Parathyroid adenoma (tissue), 2 donors: ENCODE results near the gene NAV3.

Experiments used
- H2AFZ ChIP-seq: fragments of 300-600 bp; sonication (generic); one replicate; pipeline ENCODE4 v1.7.0; 2017; ENCODE audit warnings: antibody characterized with exemption, mild to moderate bottlenecking
- H3K27ac ChIP-seq: fragments of 300-600 bp; sonication (generic); one replicate; pipeline ENCODE4 v1.7.0; 2017
- H3K27me3 ChIP-seq: fragments of 300-600 bp; sonication (generic); one replicate; pipeline ENCODE4 v1.7.0; 2017; ENCODE audit warnings: low read length; ENCODE audit not compliant: control insufficient read depth, insufficient read depth
- H3K36me3 ChIP-seq: fragments of 300-600 bp; sonication (generic); one replicate; pipeline ENCODE4 v1.7.0; 2017; ENCODE audit warnings: low read length; ENCODE audit not compliant: control insufficient read depth, insufficient read depth
- H3K4me1 ChIP-seq: fragments of 300-600 bp; sonication (generic); one replicate; pipeline ENCODE4 v1.7.0; 2017; ENCODE audit warnings: control low read depth
- H3K4me2 ChIP-seq: fragments of 300-600 bp; sonication (generic); one replicate; pipeline ENCODE4 v1.7.0; 2017; ENCODE audit warnings: low read length
- H3K4me3 ChIP-seq: fragments of 300-600 bp; sonication (generic); one replicate; pipeline ENCODE4 v1.7.0; 2017; ENCODE audit warnings: low read depth, low read length
- H3K79me2 ChIP-seq: fragments of 300-600 bp; sonication (generic); one replicate; pipeline ENCODE4 v1.7.0; 2017; ENCODE audit warnings: control low read depth
- H3K9ac ChIP-seq: fragments of 300-600 bp; sonication (generic); one replicate; pipeline ENCODE4 v1.7.0; 2017; ENCODE audit warnings: mild to moderate bottlenecking
- H3K9me3 ChIP-seq: fragments of 300-600 bp; sonication (generic); one replicate; pipeline ENCODE4 v1.7.0; 2017; ENCODE audit warnings: low read length; ENCODE audit not compliant: control insufficient read depth
- TF ChIP-seq, protein P1 (sequence below): fragments of 300-600 bp; sonication (generic); IDR thresholded peaks from one replicate; pipeline ENCODE4 v1.7.0; 2017; ENCODE audit warnings: antibody characterized with exemption, mild to moderate bottlenecking
- donor health status: primary hyperparathyroidism.

The NAV3 gene

DNA sequence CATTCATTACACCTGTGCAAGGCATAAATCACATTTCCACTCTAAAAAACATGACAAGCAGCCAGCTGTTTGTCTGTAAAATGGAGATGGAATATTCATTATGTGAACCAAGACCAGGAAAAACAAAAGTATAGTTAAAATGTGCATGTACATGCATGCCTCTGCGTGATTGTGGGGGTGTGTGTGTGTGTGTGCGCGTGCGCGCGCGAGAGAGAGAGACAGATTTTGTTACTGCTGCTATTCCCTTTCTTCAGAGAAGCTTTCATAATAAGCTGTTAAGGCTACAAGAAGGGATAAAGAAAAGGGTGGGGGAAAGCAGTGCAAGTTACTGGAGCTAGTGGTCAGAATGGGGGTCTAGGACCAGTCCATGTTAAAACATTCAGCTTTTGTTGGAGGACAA lies 430.3 kb downstream of the NAV3 start:
- no peak overlapping the region for H3K4me3 ChIP-seq
- H3K79me2 ChIP-seq: no peaks in the 10 kb centered on the region
- TF ChIP-seq, protein P1, sequence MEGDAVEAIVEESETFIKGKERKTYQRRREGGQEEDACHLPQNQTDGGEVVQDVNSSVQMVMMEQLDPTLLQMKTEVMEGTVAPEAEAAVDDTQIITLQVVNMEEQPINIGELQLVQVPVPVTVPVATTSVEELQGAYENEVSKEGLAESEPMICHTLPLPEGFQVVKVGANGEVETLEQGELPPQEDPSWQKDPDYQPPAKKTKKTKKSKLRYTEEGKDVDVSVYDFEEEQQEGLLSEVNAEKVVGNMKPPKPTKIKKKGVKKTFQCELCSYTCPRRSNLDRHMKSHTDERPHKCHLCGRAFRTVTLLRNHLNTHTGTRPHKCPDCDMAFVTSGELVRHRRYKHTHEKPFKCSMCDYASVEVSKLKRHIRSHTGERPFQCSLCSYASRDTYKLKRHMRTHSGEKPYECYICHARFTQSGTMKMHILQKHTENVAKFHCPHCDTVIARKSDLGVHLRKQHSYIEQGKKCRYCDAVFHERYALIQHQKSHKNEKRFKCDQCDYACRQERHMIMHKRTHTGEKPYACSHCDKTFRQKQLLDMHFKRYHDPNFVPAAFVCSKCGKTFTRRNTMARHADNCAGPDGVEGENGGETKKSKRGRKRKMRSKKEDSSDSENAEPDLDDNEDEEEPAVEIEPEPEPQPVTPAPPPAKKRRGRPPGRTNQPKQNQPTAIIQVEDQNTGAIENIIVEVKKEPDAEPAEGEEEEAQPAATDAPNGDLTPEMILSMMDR: no peak
- H3K27ac ChIP-seq: no peak overlapping the region
- no peaks in the 10 kb centered on the region for H3K4me1 ChIP-seq
- H3K36me3 ChIP-seq: no peaks in the 10 kb centered on the region
- H3K27me3 ChIP-seq: no peaks in the 10 kb centered on the region
- no peaks in the 10 kb centered on the region for H3K9me3 ChIP-seq
- no peak overlapping the region for H2AFZ ChIP-seq
- no peak overlapping the region for H3K4me2 ChIP-seq
- H3K9ac ChIP-seq: no peak overlapping the region

DNA sequence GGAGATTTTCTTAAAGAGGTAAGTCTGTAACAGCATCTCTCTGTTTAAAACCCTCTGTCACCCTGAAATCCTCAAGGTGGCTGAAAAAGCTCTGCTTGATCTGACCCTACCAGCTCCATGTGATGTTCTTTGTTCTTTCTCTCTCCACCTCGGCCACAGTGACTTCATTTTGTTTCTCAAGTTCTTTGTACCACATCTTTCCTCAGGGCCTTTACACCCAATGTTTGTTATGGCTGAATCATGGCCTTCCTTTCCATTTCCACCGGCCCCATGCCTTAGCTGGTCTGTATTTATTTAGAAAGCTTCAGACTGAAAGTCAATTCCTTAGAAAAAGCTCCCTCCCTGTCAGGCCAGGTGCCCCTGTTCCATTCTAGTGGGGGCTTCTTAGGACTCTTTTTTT lies 431.2 kb downstream of the NAV3 start:
- H3K4me2 ChIP-seq: no peak overlapping the region
- H2AFZ ChIP-seq: no peak overlapping the region
- no peak overlapping the region for H3K9ac ChIP-seq
- H3K4me1 ChIP-seq: no peaks in the 10 kb centered on the region
- H3K36me3 ChIP-seq: no peaks in the 10 kb centered on the region
- H3K27me3 ChIP-seq: no peaks in the 10 kb centered on the region
- no peaks in the 10 kb centered on the region for H3K79me2 ChIP-seq
- TF ChIP-seq, protein P1: no peak
- H3K4me3 ChIP-seq: no peak overlapping the region
- H3K9me3 ChIP-seq: no peaks in the 10 kb centered on the region
- H3K27ac ChIP-seq: no peak overlapping the region
